Omental fat pad (tissue), 4 donors: ENCODE data around the gene CAPN14. TPM values are rescaled to one million over a fixed set of nuclear protein-coding genes. Genes with fewer than 3 reads are reported as not detected.

Source experiments
- ATAC-seq: fragments of 150-250 bp; one replicate; pipeline ENCODE4 v1.9.1; 2016; ENCODE audit warnings: mild to moderate bottlenecking, moderate library complexity; ENCODE audit not compliant: low FRiP score
- DNase-seq: peaks from one replicate; pipeline ENCODE4 v3.0.0-alpha.2; 2019; ENCODE audit warnings: low spot score
- CTCF ChIP-seq, 3 donors: fragments of 450-650 bp; IDR thresholded peaks; one replicate each; pipeline ENCODE4 v1.5.1; 2016 to 2017; ENCODE audit warnings: antibody characterized with exemption in 3 of 3, mild to moderate bottlenecking in 3 of 3, moderate library complexity in 2 of 3
- total RNA-seq, 4 donors: library from RNA; depleted of rRNA; stranded (reverse); fragments of >200 nt; gene quantifications; one replicate each; pipeline ENCODE4 v1.1.0, GENCODE V29; 2016

Gene CAPN14
- total RNA-seq, 4 donors from 2014 or later = 0.13 TPM; not detected in 3

- DNase-seq (no peak), ATAC-seq (no peak)
- no peak for TF ChIP-seq CTCF (IDR thresholded peaks at IDR 0.05)
Measured at GRCh38 chr2:31251018-31251417, 33.7 kb upstream of the CAPN14 start.

- ATAC-seq = no peak
- DNase-seq = no peak
- no peak for TF ChIP-seq CTCF (IDR thresholded peaks at IDR 0.05)
Measured at GRCh38 chr2:31249009-31249690, 31.8 kb upstream of the CAPN14 start.

- DNase-seq (no peak), ATAC-seq (no peak)
- no peak for TF ChIP-seq CTCF (IDR thresholded peaks at IDR 0.05)
Measured at GRCh38 chr2:31248139-31248538, 30.8 kb upstream of the CAPN14 start.

GRCh38 chr2:31247711-31248110 is 30.4 kb upstream of the CAPN14 start:
- ATAC-seq = no peak
- TF ChIP-seq CTCF (IDR thresholded peaks at IDR 0.05) = no peak
- no peak for DNase-seq

- DNase-seq = no peak
- ATAC-seq = no peak
- TF ChIP-seq CTCF (IDR thresholded peaks at IDR 0.05) = no peak
Measured at GRCh38 chr2:31246184-31246852, 29.0 kb upstream of the CAPN14 start.

- no peak for DNase-seq
- no peak for TF ChIP-seq CTCF (IDR thresholded peaks at IDR 0.05)
- no peak for ATAC-seq
Measured at GRCh38 chr2:31244101-31244500, 26.8 kb upstream of the CAPN14 start.

- ATAC-seq (no peak), DNase-seq (no peak)
- no peak for TF ChIP-seq CTCF (IDR thresholded peaks at IDR 0.05)
Measured at GRCh38 chr2:31243053-31243452, 25.7 kb upstream of the CAPN14 start.
